Measurements from ENCODE around the gene PIGL. TPM values are rescaled to one million over a fixed set of nuclear protein-coding genes. Genes with fewer than 3 reads are reported as not detected.

Gene PIGL
- total and polyA plus RNA-seq, 4 donors, result 24.0 to 39.7 (median 27.8) TPM

Small RNA genes lying within 50 kb of the gene (small RNA-seq; reads per million reads assigned to genes)
- not detected for gene MIR1288 (ENCODE audit: low replicate concordance)

Other genes with a start within 250 kb of the PIGL start
- gene ZSWIM7, start 217.5 kb upstream of the PIGL start, total RNA-seq, result 10 to 100 TPM; 22.3 to 29.0 TPM
- 10 to 100 TPM; 41.4 to 55.6 TPM for gene ZSWIM7, start 217.5 kb upstream of the PIGL start, polyA plus RNA-seq (ENCODE audit: insufficient read length in 2 of 2)
- 10 to 100 TPM; 56.8 to 63.7 TPM for gene TTC19, start 217.4 kb upstream of the PIGL start, total RNA-seq
- 10 to 100 TPM; 60.4 to 69.6 TPM for gene TTC19, start 217.4 kb upstream of the PIGL start, polyA plus RNA-seq (ENCODE audit: insufficient read length in 2 of 2)
- 100 to 1,000 TPM in 1 of 2 donors, 10 to 100 TPM in 1; 93.4 to 102 TPM for gene NCOR1, start 1.7 kb upstream of the PIGL start, total RNA-seq
- 10 to 100 TPM; 72.7 to 79.0 TPM for gene NCOR1, start 1.7 kb upstream of the PIGL start, polyA plus RNA-seq (ENCODE audit: insufficient read length in 2 of 2)
- 10 to 100 TPM; 33.7 to 71.2 TPM for gene CENPV, start 136.3 kb downstream of the PIGL start, total RNA-seq
- gene CENPV, start 136.3 kb downstream of the PIGL start, polyA plus RNA-seq (ENCODE audit: insufficient read length in 2 of 2), result 100 to 1,000 TPM; 122 to 130 TPM
- 1,000 to 10,000 TPM; 2,583 to 2,831 TPM for gene UBB, start 163.9 kb downstream of the PIGL start, total RNA-seq
- gene UBB, start 163.9 kb downstream of the PIGL start, polyA plus RNA-seq (ENCODE audit: insufficient read length in 2 of 2), result 1,000 to 10,000 TPM; 2,014 to 2,059 TPM
- 10 to 100 TPM in 1 of 2 donors, 1 to 10 TPM in 1; 4.5 to 19.3 TPM for gene TRPV2, start 198.4 kb downstream of the PIGL start, total RNA-seq
- 10 to 100 TPM; 16.5 to 17.2 TPM for gene TRPV2, start 198.4 kb downstream of the PIGL start, polyA plus RNA-seq (ENCODE audit: insufficient read length in 2 of 2)

Data from spinal cord (tissue), 4 donors.